ENCODE measurements around the gene ABLIM3.

ABLIM3 gene

GRCh38 chr5:149141224-149141956 is at the start of gene ABLIM3:
Gene ABLIM3, plus strand, starts transcription at chr5:149141493. Its CDS starts 603 bp downstream, at chr5:149142096.
- no peak for DNase-seq

- DNase-seq, result no peak
Measured at GRCh38 chr5:149093625-149094024, 47.7 kb upstream of the ABLIM3 start.

- no peak for DNase-seq
Measured at GRCh38 chr5:149094996-149095395, 46.3 kb upstream of the ABLIM3 start.

GRCh38 chr5:149099920-149100319 is 41.4 kb upstream of the ABLIM3 start:
- no peak for DNase-seq

- no peak for DNase-seq
Measured at GRCh38 chr5:149100331-149100730, 41.0 kb upstream of the ABLIM3 start.

- DNase-seq, result no peak
Measured at GRCh38 chr5:149108651-149109280, 32.5 kb upstream of the ABLIM3 start.

- DNase-seq, result no peak
Measured at GRCh38 chr5:149110406-149110805, 30.9 kb upstream of the ABLIM3 start.

GRCh38 chr5:149113669-149114068 is 27.6 kb upstream of the ABLIM3 start:
- no peak for DNase-seq

- DNase-seq, result no peak
Measured at GRCh38 chr5:149114403-149115312, 26.6 kb upstream of the ABLIM3 start.

GRCh38 chr5:149117970-149118369 is 23.3 kb upstream of the ABLIM3 start:
- DNase-seq, result no peak

- no peak for DNase-seq
Measured at GRCh38 chr5:149118463-149118862, 22.8 kb upstream of the ABLIM3 start.

GRCh38 chr5:149121145-149121544 is 20.1 kb upstream of the ABLIM3 start:
- DNase-seq, result no peak

GRCh38 chr5:149123211-149123610 is 18.1 kb upstream of the ABLIM3 start:
- no peak for DNase-seq

- DNase-seq, result no peak
Measured at GRCh38 chr5:149125386-149125891, 15.9 kb upstream of the ABLIM3 start.

- DNase-seq, result no peak
Measured at GRCh38 chr5:149126906-149127305, 14.4 kb upstream of the ABLIM3 start.

- no peak for DNase-seq
Measured at GRCh38 chr5:149127394-149127955, 13.8 kb upstream of the ABLIM3 start.

- no peak for DNase-seq
Measured at GRCh38 chr5:149128023-149128875, 13.0 kb upstream of the ABLIM3 start.

- no peak for DNase-seq
Measured at GRCh38 chr5:149129181-149129580, 12.1 kb upstream of the ABLIM3 start.

- no peak for DNase-seq
Measured at GRCh38 chr5:149130121-149130914, 11.0 kb upstream of the ABLIM3 start.

- no peak for DNase-seq
Measured at GRCh38 chr5:149132474-149132873, 8.8 kb upstream of the ABLIM3 start.
